NCI-H510A treated with DMSO at 0.1 percent for 48 hours (cell line): ENCODE results near the gene MOG.
A peak's percentile ranks its signal among the peaks of the same experiment; 100 is the strongest.

Source experiments
- DNase-seq: peaks from one replicate; lab custom pipeline; 2025; lab: John Stamatoyannopoulos, UW

The MOG gene

DNA sequence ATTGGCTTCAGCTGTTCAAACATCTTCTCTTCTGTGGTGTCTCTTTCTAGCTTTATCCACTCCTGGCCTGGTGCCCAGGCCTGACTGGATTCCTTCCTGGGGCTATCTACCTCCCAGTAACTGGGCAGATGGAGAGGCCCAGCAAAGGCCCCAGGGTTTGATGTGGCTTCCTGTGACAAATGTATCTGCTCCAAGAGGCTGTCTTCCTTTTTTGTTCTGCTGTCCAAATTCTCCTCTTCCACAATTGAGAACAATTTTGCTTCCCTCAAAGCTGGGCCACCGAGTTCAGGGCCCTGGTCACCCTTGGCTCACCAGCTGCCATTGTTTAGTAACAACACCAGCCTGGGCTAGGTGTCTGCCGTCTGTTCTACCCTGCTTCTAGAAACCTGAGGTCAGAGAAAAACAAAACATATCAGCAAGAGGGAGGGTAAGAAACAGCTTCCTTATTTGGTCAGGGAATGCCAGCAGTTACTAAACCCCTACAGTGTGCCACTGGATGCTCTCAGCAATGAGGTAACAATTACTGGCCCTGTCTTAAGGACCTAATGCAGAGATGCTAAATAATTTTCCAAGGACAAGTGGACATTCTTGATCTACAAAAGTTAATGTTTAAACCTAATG, 20.2 kb downstream of the MOG start:
- DNase-seq: no peak

DNA sequence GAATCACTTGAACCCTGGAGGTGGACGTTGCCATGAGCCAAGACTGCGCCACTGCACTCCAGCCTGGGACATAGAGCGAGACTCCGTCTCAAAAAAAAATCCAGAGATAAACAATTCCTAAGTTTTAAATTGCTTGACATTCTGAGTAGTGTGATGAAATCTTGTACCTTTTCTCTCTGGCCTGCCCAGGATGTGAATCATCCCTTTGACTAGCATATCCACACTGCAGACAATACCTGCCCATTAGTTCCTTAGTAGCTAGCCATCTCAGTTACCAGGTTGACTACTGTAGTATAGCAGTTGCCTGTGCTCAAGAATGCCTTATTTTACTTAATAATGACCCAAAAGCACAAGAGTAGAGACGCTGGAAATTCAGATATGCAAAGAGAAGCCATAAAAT, 21.2 kb downstream of the MOG start:
- no peak for DNase-seq

DNA sequence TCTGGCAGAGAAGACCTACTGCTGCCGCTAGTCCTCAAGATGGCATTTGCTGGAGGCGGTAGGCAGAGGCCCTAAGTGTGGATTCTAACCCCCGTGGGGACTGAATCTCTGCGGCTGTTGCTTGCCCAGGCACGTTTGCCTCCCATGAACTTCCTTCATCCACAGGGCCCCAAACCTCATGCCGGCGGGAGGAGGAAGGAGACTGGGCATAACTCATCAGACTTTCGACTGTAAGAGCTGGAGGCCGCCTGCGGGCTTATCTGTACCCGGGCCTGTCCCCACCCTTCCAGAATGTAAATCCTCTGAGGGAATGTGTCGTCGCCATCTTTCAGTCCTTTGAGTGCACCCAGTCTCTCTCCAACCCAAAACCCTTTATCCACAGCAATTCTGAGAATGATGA, 23.1 kb downstream of the MOG start:
- DNase-seq: no peak

DNA sequence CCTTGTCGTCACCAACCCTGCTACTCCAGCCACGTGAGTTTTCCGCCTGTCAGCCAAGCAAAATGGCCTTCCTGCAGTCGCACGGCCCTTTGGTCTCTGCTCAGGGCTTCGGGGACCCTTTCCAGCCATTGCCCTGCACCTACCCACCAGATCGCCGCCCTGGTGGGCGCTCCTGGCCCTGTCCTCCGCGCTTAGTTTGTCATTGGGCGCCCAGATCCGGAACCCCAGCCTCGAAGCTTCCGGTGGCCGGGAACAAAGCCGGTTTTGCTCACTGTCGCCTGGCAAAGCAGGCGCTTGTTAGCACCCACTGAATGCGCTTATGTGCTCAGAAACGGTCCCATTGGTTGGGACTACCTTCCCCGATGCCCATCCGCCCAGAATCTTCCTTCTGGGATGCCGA, 23.5 kb downstream of the MOG start:
- no peak for DNase-seq

DNA sequence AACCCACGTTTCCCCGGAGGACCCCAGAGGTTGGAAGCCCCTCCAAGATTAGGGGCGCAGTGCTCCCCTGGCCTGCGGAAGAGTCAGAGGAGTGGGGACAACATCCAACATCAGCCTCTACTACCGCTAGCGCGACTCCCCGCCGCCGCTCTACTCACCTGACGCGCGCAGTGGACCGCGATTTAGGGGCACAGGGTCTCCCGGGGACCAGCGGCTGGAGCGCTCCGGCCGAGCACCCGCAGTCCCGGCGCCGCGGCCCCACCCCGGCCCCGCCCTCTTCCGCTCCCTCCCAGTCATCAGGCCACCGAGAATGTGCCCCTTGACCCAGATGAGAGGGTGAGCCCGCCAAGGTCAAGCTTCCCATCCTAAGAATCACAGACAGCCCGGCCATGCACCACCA, 24.0 kb downstream of the MOG start, which contains the start of gene ZFP57:
ZFP57 (minus strand) TSS at position 249 of the 400 bp plus-strand sequence. CDS start 4,149 bp downstream, outside the sequence.
- no peak for DNase-seq

DNA sequence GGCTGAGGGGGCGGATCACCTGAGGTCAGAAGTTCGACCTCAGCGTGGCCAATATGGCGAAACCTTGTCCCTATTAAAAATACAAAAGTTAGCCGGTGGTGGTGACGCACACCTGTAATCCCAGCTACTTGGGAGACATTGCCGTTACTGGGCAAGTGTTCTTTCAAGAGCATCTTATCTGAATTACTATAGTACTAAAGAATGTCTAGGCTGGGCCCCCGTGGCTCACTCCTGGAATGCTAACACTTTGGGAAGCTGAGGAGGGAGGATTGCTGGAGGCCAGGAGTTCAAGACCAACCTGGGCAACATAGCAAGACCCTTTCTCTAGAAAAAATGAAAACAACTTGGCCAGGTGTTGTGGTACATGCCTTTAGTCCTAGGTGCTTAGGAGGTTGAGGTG, 24.9 kb downstream of the MOG start:
- no peak for DNase-seq

DNA sequence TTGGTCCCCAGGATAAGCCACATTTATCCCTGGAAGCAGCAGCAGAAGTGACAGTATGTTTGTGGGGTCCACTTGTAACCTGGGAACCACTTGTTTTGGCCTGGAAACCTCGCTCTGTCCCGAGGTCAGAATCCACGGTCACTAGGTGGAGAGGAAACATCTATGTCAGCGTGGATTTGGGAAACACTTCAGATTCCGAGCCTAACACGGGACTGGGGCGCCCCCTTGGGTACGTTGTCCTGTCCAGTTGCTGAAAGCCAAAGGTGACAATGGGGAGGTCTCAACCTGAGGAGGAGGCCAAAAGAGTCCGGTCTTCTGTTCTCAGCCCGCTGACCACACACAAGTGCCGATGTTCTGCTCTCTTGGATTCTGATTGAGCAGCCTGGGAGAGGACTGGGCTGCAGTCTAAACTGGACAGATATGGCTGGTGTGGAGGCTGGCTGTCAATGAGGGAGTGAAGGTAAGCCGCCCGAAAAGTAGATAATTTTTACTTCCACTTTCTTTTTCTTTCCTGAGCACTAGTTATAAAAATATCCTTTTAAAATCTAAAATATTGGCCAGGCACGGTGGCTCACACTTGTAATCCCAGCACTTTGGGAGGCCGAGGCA, 28.9 kb downstream of the MOG start:
- no peak for DNase-seq

DNA sequence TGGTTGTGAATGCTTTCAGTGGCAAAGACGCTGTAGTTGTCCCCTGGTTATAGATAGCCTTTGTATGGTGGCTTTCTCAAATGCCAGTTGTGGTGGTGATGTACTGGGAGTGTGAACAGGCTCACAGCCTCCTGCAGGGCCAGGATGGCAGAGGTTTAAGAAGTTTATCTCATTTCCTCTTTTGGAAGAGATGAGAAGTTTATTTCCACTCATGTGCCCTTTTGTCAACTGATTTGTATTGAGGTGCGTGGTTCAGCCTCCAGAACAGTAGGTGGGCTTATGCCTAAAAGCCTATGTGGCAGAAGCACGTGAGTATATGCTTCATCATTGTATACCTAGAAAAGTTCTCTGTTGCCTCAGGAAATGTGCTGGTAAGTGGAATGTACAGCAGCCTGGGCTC, 37.7 kb downstream of the MOG start:
- DNase-seq: no peak

DNA sequence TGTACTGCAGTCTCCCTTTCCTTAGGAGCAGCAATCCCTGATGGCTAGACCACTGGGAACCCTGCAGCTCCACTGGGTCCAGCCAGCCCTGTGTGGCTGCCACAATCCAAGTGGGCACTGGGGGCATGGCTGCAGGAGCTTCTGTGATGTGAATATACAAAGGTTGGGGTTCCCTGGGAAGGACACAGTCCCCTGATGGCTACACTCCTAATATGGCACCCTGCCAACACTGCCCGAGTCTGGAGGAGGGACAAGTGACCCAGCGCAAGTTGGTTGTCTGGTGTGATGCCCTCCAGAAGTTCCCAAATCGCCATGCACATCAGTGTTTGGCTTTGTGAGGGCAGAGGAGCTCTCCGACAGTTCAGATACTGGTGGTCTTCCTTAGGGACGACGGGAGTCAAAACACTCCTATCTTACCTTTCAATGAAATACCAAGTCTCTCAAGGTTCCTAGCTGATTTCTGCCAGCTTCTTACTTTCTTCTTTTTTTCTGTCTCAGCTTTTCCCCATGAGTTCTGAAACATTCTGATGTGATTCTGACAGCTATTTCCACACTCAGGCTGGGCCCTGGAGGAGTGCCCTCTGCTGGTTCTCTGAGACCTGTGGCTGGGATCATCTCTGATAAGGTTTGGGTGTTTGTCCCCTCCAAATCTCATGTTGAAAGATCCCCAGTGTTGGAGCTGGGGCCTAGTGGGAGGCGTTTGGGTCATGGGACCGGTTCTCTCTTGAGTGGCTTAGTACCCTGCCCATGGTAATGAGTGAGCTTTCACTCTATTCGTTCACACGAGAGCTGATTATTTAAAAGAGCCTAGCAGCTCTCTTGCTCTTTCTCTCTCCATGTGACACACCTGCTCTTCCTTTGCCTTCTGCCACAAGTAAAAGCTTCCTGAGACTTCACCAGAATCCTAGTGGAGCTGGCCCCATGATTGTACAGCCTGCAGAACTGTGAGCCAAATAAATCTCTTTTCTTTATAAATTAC, 39.5 kb downstream of the MOG start:
- no peak for DNase-seq

DNA sequence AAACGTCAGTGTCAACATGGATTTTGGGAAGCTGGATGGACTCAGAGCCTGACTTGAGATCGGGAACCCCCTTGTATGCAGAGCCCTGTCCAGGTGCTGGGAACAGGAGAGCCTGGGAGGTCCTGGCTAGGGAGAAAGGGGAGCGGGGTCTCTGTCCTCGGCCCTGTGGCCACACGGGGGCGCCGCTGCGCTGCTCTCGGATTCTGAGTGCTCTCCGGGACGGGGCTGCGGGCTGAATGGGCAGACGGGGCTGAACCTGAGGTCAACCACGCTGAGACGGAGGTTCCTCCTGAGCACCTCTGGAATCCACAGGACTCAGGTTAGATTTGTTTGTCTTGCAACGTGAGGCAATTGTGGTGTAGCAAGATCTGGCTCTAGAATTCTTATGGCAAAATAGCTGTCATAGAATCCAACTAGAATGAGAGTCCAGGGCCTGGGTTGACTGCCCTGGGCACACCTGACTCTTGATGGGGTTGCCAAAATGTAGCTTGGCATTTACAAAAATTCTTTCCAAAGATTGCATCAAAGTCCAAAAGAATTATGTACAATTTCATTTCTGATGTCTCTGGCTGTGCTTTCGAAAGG, 45.7 kb downstream of the MOG start:
- no peak for DNase-seq

- DNase-seq: peak; percentile 24
Measured at GRCh38 chr6:29705389-29706231, 48.7 kb downstream of the MOG start.

GRCh38 chr6:29708432-29709179, 51.7 kb downstream of the MOG start:
- no peak for DNase-seq

DNA sequence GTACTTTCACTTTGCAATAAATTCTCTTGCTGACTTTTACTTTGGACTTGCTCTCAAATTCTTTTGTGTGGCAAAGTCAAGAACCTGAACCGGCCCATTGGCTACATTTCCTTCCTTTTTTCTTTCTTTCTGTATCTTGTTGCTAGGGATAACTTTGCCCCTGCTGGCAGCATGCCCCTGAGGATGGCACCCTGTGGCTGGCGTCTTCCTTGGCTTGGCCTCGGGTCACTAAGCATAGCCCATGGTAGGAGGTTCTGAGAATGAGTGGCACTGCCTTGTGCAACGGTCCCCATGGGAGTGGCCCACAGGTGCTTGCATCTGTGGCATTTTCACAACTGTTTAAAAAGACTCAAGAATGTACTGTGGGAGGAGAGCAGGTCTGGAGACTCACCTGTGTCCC, 52.3 kb downstream of the MOG start:
- no peak for DNase-seq

- DNase-seq: no peak
Measured at GRCh38 chr6:29710281-29710941, 53.5 kb downstream of the MOG start.

GRCh38 chr6:29720863-29721262, 64.0 kb downstream of the MOG start:
- no peak for DNase-seq
